Head of caudate nucleus (tissue), 42 donors: ENCODE results near the gene ARID3A.
"Not testable (repeated sequence)": the region's sequence is repeated elsewhere in the genome, so short reads cannot be mapped to it uniquely, and the experiment has no call there.

ENCODE experiments used
- DNase-seq, 42 donors: peaks; one replicate each; pipeline versions ENCODE4 v3.0.0 to v3.0.0-alpha.2; 2020 to 2021; ENCODE audit warnings: mixed read lengths in 7 of 42
- intact Hi-C: fragments of 100-400 bp; cut with DNase I; formaldehyde crosslinking; loops from one replicate; pipeline ENCODE4 v1.15.0; 2022

ARID3A gene

DNA sequence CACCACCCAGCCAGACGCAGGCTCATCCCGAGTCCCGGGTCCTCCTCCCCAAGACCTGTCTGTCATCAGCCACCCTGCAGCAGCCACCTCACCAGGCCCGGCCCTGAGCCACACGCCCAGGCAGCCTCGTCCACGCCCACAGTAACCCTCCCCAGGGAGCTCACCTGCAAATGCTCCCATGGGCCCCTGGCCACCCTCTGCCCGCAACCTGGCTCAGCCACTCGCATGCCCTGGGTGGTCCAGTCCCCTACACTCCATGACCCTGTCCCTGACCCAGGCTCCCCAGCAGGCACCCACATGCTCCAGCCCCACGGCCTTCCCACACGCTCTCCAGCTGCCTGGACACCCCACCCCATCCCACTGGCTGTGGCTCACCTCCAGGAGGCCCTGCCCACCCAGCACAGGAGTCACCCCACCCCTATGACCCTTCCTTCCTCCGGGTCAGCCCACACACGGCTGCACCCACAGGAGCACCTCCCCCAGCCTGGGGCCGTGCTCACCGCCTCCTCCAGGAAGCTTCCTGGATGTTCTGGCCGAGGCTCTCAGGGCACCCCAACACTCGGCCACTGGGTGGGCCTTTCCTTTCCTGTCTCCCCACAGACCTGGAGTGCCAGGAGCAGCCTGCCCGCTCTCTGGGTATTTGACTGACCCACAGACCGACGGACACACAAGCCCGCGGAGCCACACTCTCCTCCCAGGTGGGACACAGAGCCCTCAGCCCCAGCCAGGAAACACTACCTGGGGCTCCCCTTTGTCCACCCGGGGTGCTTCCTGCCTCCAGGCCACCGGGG, 91.5 kb downstream of the ARID3A start:
- peak in 14 of 42 donors; percentile 22 to 71 (median 35) for DNase-seq
- intact Hi-C loops, result loop anchor here (10.0 kb wide), 1 partner anchor 167 kb away; no protein-coding TSS in a partner anchor

- intact Hi-C loops, result loop anchor here (10.0 kb wide), 1 partner anchor 167 kb away; no protein-coding TSS in a partner anchor
- DNase-seq, result no peak
These were observed 92.1 kb downstream of the ARID3A start for GRCh38 chr19:1017906-1018305.

GRCh38 chr19:1018393-1018792, 92.6 kb downstream of the ARID3A start:
- intact Hi-C loops, result loop anchor here (10.0 kb wide), 1 partner anchor 166 kb away; no protein-coding TSS in a partner anchor
- DNase-seq, result no peak

DNA sequence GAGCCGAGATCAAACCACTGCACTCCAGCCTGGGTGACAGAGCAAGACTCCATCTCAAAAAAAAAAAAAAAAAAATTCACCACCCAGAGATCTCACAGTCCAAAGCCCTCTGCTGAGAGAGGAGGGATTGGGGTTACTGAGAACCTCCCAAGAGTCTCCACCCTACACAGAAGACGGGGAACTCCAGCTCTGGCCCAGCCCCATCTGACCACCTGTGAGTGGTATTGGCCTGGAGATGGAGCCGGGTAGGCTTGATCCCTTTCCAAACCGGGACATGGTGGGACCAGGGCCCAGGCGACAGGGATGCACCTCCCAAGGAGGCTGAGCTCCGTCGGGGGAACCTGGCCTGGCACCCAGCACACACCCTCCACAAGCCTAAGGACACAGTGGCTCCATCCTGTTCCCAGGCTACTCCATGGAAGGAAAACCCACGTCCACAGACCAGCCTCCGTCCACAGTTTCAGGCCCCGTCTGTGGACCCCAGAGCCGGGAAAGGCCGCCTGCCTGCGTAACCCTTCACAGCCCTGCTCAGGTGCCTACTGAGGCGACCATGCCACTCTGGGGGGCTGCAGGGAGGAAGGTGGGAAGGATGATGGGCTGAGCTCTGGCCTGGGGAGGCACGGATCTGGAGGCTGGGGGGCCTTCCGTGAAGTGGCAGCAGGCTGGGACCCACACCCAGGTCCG, 93.2 kb downstream of the ARID3A start:
- DNase-seq, result no peak
- intact Hi-C loops, result loop anchor here (10.0 kb wide), 1 partner anchor 166 kb away; no protein-coding TSS in a partner anchor

DNA sequence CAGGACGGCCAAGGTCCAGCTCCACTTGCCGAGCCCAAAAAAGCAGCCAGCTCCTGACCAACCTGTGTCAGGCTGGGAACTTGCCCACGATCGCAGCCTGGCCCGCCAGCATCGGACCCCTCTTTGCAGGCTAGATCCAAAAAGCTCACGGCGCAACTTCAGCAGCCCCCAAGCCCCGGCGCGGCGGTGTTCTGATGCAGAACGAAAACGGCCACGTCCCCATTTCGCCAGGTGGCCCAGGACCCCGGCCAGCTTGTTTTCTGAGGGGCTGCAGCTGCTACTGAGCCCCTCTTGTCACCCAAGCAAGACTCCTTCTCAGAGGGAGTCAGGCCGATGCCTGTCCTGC, 93.8 kb downstream of the ARID3A start:
- DNase-seq, result no peak
- intact Hi-C loops, result loop anchor here (10.0 kb wide), 1 partner anchor 165 kb away; no protein-coding TSS in a partner anchor

- DNase-seq, result peak in 12 of 42 donors; percentile 12 to 57 (median 34)
- intact Hi-C loops, result loop anchor here (10.0 kb wide), 1 partner anchor 165 kb away; no protein-coding TSS in a partner anchor
These were observed 94.4 kb downstream of the ARID3A start for GRCh38 chr19:1019980-1020867.

GRCh38 chr19:1020868-1021425, 95.1 kb downstream of the ARID3A start, which contains the start of gene TMEM259:
Gene TMEM259 (minus strand): TSS chr19:1021123. CDS start chr19:1020996, 127 bp downstream.
- DNase-seq, result peak; percentile 96 to 99 (median 98)
- intact Hi-C loops, result loop anchor here (1.0 kb wide), 1 partner anchor 37 kb away; the partner anchor contains the start of gene WDR18

DNA sequence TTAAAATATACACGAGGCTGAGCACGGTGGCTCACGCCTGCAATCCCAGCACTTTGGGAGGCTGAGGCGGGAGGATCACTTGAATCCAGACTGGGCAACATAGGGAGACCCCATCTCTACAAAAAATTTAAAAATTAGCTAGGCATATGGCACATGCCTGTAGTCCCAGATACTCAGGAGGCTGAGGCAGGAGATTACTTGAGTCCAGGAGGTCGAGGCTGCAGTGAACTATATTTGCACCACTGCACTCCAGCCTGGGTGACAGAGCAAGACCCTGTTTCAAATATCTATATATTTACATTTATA, 98.0 kb downstream of the ARID3A start:
- intact Hi-C loops, DNase-seq: not testable (repeated sequence)

- intact Hi-C loops, DNase-seq: not testable (repeated sequence)
These were observed 99.2 kb downstream of the ARID3A start for GRCh38 chr19:1025080-1025479.
